Parietal lobe (tissue), 2 donors: ENCODE measurements around the gene APBA3. TPM values are rescaled to one million over a fixed set of nuclear protein-coding genes. Genes with fewer than 3 reads are reported as not detected.

ENCODE experiments used
- small RNA-seq: library from RNA; depleted of rRNA; stranded (forward); fragments of <200 nt; gene quantifications from one replicate; pipeline ENCODE3, GENCODE V24; 2014; ENCODE audit warnings: low replicate concordance
- total RNA-seq: library from RNA; depleted of rRNA; stranded (reverse); fragments of >200 nt; gene quantifications from one replicate; pipeline ENCODE4 v1.2.3, GENCODE V29; 2014

APBA3 gene, protein sequence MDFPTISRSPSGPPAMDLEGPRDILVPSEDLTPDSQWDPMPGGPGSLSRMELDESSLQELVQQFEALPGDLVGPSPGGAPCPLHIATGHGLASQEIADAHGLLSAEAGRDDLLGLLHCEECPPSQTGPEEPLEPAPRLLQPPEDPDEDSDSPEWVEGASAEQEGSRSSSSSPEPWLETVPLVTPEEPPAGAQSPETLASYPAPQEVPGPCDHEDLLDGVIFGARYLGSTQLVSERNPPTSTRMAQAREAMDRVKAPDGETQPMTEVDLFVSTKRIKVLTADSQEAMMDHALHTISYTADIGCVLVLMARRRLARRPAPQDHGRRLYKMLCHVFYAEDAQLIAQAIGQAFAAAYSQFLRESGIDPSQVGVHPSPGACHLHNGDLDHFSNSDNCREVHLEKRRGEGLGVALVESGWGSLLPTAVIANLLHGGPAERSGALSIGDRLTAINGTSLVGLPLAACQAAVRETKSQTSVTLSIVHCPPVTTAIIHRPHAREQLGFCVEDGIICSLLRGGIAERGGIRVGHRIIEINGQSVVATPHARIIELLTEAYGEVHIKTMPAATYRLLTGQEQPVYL
- total RNA-seq = 25.4 TPM

DNA sequence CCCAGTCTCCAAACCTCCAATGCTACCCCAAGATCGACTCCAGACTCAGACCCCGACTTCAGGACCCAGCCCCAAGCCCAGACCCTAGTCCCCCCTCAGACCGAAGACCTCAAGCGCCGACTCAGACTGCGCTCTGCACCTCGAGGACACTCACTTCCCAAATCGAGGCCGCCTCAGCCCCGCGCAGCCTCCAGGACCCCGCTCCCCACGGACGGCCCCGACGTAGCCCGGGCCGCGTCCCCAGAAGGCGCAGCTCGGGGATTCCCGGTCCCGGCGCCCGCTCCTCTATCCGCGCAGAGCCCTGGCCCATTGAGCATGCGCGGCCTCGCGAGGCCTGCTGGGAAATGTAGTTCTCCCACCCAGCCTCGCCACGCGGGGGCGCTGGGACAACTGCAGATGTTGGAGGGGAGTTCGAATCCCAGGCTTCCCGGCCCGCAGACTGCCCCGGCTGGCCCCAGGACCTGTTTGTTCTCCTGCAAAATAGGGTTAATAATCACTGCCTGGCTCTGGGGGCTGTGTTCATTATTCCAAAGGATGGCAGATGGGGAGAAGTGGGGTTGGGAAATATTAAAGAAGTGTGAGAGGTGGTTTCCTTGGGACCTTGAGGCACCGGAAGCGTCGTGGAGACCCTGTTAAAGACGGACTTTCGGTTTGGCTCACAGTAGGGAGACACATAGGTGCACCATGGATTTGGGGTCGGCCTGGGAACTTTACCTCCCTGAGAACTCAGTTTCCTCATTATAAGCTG, at the start of gene APBA3:
TSS of gene APBA3 (minus strand) at position 311 of the 748 bp plus-strand sequence. CDS start 1,428 bp downstream, outside the sequence.

DNA sequence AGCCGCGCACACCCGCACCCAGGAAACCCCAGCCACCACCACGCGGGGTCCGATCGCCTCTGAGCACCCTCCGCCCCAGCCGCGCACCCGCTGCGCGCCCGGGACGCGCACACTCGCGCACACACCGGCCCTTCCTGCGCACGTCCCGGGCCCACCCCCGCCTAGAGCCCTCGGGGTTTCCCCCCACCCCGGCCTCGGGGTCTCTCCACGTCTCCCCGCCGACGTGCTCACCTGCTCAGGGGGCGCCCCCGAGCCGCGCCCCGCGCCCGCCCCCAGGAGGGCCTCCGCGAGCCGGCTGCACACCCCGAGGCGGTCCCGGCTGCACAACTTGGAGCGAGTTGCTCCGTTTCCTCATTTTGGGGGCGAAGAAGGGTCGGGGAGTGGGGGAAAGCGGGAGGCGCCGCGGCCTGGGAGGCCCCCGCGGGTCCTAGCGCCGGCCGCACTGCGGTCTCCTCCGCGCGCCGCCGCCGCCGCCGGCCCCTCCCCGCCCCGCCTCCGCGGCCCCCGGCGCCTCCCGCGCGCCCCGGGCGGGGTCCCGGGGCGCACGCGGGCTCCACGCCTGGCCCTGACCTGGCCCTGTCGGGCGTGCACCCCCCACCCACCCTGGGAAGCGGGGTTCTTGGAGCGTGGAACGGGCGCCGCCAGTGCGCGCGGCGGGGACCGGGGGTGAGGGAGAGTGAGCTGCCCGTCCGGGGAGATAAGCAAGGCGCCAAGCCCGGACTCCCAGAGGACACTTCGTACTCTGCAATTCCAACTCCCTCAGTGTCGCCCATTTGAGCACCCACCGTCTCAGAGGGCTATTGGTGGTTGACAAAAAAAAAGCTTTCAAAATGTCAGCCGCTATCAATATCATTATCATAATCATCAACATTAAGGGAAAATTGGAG, 24.7 kb upstream of the APBA3 start, which contains the start of gene MATK:
TSS of gene MATK (minus strand) at position 444 of the 887 bp plus-strand sequence. CDS start 1,246 bp downstream, outside the sequence.

DNA sequence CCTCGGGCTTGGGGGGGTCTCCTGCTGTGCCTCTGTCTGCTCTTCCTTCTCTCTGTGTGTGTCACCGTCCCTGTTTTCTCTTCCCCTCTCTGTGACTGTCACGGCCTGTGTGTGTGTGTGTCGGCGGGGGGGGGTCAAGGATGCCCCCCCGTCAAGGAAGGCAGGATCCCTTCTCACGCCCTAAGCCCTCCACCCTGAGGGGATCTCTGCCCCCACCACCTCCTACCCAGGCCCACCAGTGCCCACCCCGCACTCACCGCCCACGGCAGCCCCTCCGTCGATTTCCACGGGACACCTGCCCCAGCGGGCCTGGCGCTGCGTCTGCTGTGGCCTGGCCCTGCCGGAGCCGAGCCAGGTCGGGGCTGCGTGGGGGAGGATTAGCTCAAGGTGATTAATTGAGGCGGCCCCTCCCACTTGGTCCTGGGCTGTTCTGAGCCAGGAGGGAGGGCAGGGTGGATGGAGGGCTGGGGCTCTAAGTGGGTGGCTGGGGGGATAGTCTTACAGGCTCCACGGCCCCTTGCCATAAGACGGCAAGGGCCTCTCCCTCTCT, 10.5 kb upstream of the APBA3 start, which contains the start of gene RAX2:
TSS of gene RAX2 (minus strand) at position 323 of the 550 bp plus-strand sequence. CDS start 486 bp downstream, outside the sequence.

DNA sequence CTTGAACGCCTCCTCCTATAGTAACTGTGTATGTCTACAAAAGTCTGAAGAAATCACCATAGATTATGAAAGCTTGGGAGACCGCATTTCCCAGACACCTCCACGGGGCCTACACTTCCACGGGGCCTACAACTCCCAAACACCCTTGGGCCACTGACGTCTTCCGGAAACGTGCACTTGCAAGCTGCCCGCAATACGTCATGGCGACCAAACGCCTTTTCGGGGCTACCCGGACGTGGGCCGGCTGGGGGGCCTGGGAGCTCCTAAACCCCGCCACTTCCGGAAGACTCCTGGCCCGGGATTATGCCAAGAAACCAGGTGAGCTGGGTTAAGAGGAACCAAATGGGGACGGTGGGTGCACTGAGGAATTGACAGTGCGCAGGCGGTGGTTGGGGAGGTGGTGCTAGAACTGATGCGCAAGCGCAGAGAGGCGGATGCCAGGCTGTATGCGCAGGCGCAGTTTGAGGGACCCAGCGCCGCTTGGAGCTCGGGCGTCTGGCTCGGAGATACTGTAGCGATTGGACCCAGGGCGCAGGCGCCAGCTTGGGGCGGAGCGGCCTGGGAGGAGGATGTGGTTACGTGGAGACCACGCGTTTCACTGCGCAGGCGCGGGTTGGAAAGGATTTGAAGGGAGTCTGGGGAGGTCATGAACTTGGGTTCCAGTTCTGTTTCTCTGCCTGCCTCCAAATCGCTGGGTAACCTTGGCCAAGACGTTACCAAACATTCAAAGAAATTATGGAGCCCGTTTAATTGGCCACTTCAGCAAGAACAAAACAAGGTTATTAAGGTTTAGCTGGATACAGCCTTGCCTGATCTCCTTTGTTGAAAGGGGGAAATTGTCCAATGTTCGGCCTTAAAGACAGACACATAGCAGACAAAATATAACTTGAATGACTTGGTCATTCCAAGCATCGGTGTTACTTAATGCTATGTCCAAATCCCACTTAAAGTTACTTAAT, 1.3 kb upstream of the APBA3 start, which contains the start of gene MRPL54:
TSS of gene MRPL54 (plus strand) at position 182 of the 959 bp plus-strand sequence. CDS start at position 201, 19 bp downstream.

DNA sequence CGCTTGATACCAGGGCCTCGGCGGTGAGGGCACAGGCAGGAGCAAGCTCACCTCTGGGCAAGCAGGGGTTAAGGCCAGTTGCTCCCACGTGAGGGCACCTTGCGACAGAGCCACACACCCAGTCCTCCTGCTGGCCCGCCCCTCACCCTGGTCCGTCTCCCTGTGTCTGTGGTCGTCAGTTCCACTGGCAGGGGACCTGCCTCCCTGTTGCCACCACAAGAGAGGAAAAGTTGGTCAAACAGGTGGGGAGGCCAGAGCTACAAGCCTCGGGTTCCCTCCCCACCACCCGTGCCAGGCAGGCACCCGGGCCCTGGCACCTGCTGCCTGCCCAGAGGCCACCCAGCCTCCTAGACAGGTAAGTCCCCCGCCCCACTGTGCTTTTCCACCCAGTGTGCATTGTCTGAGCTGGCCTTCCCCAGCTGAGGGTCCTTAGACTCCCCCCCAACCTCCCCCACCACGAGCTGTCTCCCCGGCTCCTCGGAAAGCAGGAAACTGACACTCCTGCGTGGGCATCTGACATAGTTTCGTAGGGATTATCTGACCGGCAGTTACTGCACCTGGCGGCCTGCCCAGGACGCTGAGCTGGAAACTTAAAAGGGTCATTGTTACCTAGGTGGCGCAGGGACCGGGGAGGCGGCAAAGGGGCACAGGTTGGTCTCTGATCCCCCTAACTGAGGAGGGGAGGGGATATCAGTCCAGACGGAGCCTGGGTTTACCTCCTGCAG, 53.1 kb downstream of the APBA3 start, which contains the start of gene TJP3:
TSS of gene TJP3 (plus strand) at position 178 of the 725 bp plus-strand sequence. CDS start 20,049 bp downstream, outside the sequence.

Small RNA genes within 50 kb of the gene (small RNA-seq; reads per million reads assigned to genes)
- not detected for gene AC005777.1

Other genes with a start within 250 kb of the APBA3 start
- not detected for gene TEKTIP1, start 222.5 kb downstream of the APBA3 start, total RNA-seq
- gene MFSD12, start 204.1 kb downstream of the APBA3 start, total RNA-seq = 42.9 TPM
- gene HMG20B, start 188.7 kb downstream of the APBA3 start, total RNA-seq = 11.0 TPM
- under 0.01 TPM for gene GIPC3, start 176.2 kb downstream of the APBA3 start, total RNA-seq
- 0.63 TPM for gene TBXA2R, start 154.8 kb downstream of the APBA3 start, total RNA-seq
- 26.6 TPM for gene CACTIN, start 134.9 kb downstream of the APBA3 start, total RNA-seq
- 32.9 TPM for gene PIP5K1C, start 61.2 kb downstream of the APBA3 start, total RNA-seq
- gene TJP3, start 53.3 kb downstream of the APBA3 start, total RNA-seq = not detected
- gene MRPL54, start 990 bp upstream of the APBA3 start, total RNA-seq = 14.7 TPM
- gene RAX2, start 10.5 kb upstream of the APBA3 start, total RNA-seq = not detected
- gene MATK, start 24.7 kb upstream of the APBA3 start, total RNA-seq = 19.7 TPM
- 15.0 TPM for gene ZFR2, start 107.3 kb upstream of the APBA3 start, total RNA-seq
- 109 TPM for gene ATCAY, start 119.0 kb upstream of the APBA3 start, total RNA-seq
- not detected for gene NMRK2, start 171.4 kb upstream of the APBA3 start, total RNA-seq
- gene DAPK3, start 209.4 kb upstream of the APBA3 start, total RNA-seq = 62.6 TPM
- gene EEF2, start 223.8 kb upstream of the APBA3 start, total RNA-seq = 1,934 TPM
- 29.7 TPM for gene PIAS4, start 246.0 kb upstream of the APBA3 start, total RNA-seq